ENCODE measurements around the gene TAS2R46. TPM values are rescaled to one million over a fixed set of nuclear protein-coding genes. Genes with fewer than 3 reads are reported as not detected.

The TAS2R46 gene
- total RNA-seq, 1 donor from 2014 or later, result 3.6 TPM

- DNase-seq, result no peak
Observed at GRCh38 chr12:11031307-11031706, 30.8 kb downstream of the TAS2R46 start, which contains the start of gene TAS2R31. TSS of gene TAS2R31 (minus strand) at chr12:11031407. CDS start at chr12:11031335, 72 bp downstream.

DNA sequence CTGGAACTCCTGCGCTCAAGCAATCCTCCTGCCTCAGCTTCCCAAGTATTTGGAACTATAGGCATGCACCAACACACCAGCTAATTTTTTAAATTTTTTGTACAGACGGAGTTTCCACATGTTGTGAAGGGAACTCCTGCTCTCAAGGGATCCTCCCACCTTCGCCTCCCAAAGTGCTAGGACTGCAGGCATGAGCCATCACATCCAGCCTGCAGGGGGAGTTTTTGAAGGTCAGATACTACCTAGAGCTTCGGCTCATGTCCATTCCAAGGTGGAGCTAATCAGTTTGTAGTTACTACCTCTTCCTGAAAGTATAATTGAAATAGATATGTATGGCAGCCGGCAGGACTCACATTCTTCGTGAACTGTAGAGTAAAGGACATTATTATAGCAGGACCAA is 36.0 kb downstream of the TAS2R46 start:
- no peak for DNase-seq

- DNase-seq, result no peak
Observed at GRCh38 chr12:11023387-11023786, 38.7 kb downstream of the TAS2R46 start.

GRCh38 chr12:11022520-11022919 is 39.6 kb downstream of the TAS2R46 start, which contains the start of gene TAS2R19:
TSS of gene TAS2R19 (minus strand) at chr12:11022620. CDS start at chr12:11022571, 49 bp downstream.
- DNase-seq, result no peak

GRCh38 chr12:11016937-11017336 is 45.2 kb downstream of the TAS2R46 start:
- DNase-seq, result no peak

DNA sequence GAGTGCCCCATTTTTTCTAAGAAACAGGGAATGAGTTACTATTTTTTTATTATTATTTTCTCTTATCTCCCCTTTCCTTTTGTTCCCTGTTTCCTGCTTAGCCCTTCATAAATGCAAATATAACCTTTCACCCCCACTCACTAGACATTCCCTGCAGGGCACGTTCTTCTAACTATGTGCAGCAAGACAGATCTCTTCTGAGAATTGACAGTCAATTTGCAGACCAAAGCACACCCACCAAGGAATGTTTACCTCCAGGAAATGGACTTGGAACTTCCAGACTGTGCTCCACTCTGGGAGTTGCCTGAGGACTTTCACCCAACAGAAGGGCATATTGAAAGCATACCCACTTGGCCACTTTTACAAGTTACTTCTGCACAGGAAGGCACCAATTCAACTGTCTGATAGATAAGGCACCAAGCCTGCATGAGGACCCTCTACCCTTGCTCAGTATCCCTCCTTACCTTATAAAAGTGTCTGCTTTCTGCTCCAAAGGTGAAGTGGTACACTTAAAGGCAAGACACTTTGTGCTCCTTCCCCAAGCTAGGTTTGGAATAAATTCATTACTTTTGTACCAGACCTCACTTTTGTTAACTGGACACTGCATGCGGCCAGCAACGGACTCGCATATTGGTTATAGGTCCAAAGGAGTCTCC is 46.2 kb downstream of the TAS2R46 start:
- DNase-seq, result peak; percentile 35

GRCh38 chr12:11014234-11014633 is 47.9 kb downstream of the TAS2R46 start:
- no peak for DNase-seq

Other genes starting within 250 kb of the TAS2R46 start
- gene TAS2R10, start 235.9 kb downstream of the TAS2R46 start, total RNA-seq, result 0.17 and 0.37 TPM in 2 replicates
- gene PRR4, start 212.8 kb downstream of the TAS2R46 start, total RNA-seq, result 0.17 and 0.33 TPM in 2 replicates
- gene PRH1, start 178.0 kb downstream of the TAS2R46 start, total RNA-seq, result 11.2 and 12.8 TPM in 2 replicates
- gene TAS2R13, start 152.7 kb downstream of the TAS2R46 start, total RNA-seq, result 0.84 and 1.0 TPM in 2 replicates
- not detected in 2 replicates for gene PRH2, start 133.1 kb downstream of the TAS2R46 start, total RNA-seq
- 0.74 and 2.0 TPM in 2 replicates for gene TAS2R14, start 123.0 kb downstream of the TAS2R46 start, total RNA-seq
- 2.3 and 3.6 TPM in 2 replicates for gene TAS2R50, start 75.4 kb downstream of the TAS2R46 start, total RNA-seq
- gene TAS2R20, start 64.0 kb downstream of the TAS2R46 start, total RNA-seq, result 2.2 and 3.6 TPM in 2 replicates
- gene TAS2R19, start 39.7 kb downstream of the TAS2R46 start, total RNA-seq, result 4.0 and 9.2 TPM in 2 replicates
- gene TAS2R31, start 30.9 kb downstream of the TAS2R46 start, total RNA-seq, result 3.8 and 6.8 TPM in 2 replicates
- 1.0 and 2.1 TPM in 2 replicates for gene TAS2R43, start 30.0 kb upstream of the TAS2R46 start, total RNA-seq
- gene TAS2R30, start 72.3 kb upstream of the TAS2R46 start, total RNA-seq, result 3.9 and 6.8 TPM in 2 replicates
- 6.6 and 7.4 TPM in 2 replicates for gene SMIM10L1, start 108.9 kb upstream of the TAS2R46 start, total RNA-seq
- gene TAS2R42, start 124.6 kb upstream of the TAS2R46 start, total RNA-seq, result not detected in 2 replicates
- not detected in 2 replicates for gene PRB3, start 207.4 kb upstream of the TAS2R46 start, total RNA-seq
- not detected in 2 replicates for gene PRB4, start 248.1 kb upstream of the TAS2R46 start, total RNA-seq